Astrocyte (in vitro differentiated cells and primary cell): ENCODE measurements around the gene PAPOLB.

Source experiments
- EZH2 ChIP-seq: IDR thresholded peaks from 2 replicates; pipeline ENCODE4 v1.6.1; 2012; ENCODE audit warnings: mild to moderate bottlenecking, low read length, inconsistent platforms; ENCODE audit not compliant: insufficient read depth
- TF ChIP-seq, protein P1 (sequence below): IDR thresholded peaks from 2 replicates; pipeline ENCODE4 v1.5.1; 2011; ENCODE audit warnings: low read depth, mild to moderate bottlenecking, inconsistent platforms, low read length, moderate library complexity; ENCODE audit not compliant: insufficient read depth

GRCh38 chr7:4894482-4894881 is 32.7 kb upstream of the PAPOLB start:
- TF ChIP-seq, protein P1, sequence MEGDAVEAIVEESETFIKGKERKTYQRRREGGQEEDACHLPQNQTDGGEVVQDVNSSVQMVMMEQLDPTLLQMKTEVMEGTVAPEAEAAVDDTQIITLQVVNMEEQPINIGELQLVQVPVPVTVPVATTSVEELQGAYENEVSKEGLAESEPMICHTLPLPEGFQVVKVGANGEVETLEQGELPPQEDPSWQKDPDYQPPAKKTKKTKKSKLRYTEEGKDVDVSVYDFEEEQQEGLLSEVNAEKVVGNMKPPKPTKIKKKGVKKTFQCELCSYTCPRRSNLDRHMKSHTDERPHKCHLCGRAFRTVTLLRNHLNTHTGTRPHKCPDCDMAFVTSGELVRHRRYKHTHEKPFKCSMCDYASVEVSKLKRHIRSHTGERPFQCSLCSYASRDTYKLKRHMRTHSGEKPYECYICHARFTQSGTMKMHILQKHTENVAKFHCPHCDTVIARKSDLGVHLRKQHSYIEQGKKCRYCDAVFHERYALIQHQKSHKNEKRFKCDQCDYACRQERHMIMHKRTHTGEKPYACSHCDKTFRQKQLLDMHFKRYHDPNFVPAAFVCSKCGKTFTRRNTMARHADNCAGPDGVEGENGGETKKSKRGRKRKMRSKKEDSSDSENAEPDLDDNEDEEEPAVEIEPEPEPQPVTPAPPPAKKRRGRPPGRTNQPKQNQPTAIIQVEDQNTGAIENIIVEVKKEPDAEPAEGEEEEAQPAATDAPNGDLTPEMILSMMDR: no peak
- no peak for TF ChIP-seq EZH2
